Skeletal muscle tissue (tissue), 4 donors: Measurements from ENCODE around the gene ABCB9. TPM values are rescaled to one million over a fixed set of nuclear protein-coding genes. Genes with fewer than 3 reads are reported as not detected.

Experiments used
- H3K27ac ChIP-seq: one replicate; pipeline ENCODE4 v1.7.0; 2013; ENCODE audit warnings: mild to moderate bottlenecking, low read depth, low read length, inconsistent platforms
- H3K27me3 ChIP-seq, 3 donors: one replicate each; pipeline ENCODE4 v1.7.0; 2013; ENCODE audit warnings: low read length in 3 of 3; ENCODE audit not compliant: control insufficient read depth in 3 of 3, insufficient read depth in 3 of 3
- H3K36me3 ChIP-seq, 3 donors: one replicate each; pipeline ENCODE4 v1.7.0; 2013; ENCODE audit warnings: low read length in 3 of 3; ENCODE audit not compliant: control insufficient read depth in 3 of 3, insufficient read depth in 3 of 3
- H3K4me1 ChIP-seq, 3 donors: one replicate each; pipeline ENCODE4 v1.7.0; 2013; ENCODE audit warnings: low read length in 3 of 3, mild to moderate bottlenecking in 3 of 3; ENCODE audit not compliant: control insufficient read depth in 3 of 3, insufficient read depth in 3 of 3
- H3K4me3 ChIP-seq, 3 donors: one replicate each; pipeline ENCODE4 v1.7.0; 2013; ENCODE audit warnings: low read length in 3 of 3
- H3K9ac ChIP-seq, 3 donors: one replicate each; pipeline ENCODE4 v1.7.0; 2013; ENCODE audit warnings: low read length in 3 of 3, mild to moderate bottlenecking in 3 of 3, moderate library complexity in 2 of 3, low read depth in 1 of 3
- H3K9me3 ChIP-seq, 3 donors: one replicate each; pipeline ENCODE4 v1.7.0; 2013; ENCODE audit warnings: low read length in 3 of 3; ENCODE audit not compliant: control insufficient read depth in 3 of 3
- total RNA-seq: library from RNA; depleted of rRNA; stranded (reverse); fragments of >200 nt; gene quantifications from one replicate; pipeline ENCODE4 v1.2.3, GENCODE V29; 2014
- donor health status: Osteomylitis.

The ABCB9 gene
- total RNA-seq, 1 donor from 2014 or later, result 2.6 TPM

DNA sequence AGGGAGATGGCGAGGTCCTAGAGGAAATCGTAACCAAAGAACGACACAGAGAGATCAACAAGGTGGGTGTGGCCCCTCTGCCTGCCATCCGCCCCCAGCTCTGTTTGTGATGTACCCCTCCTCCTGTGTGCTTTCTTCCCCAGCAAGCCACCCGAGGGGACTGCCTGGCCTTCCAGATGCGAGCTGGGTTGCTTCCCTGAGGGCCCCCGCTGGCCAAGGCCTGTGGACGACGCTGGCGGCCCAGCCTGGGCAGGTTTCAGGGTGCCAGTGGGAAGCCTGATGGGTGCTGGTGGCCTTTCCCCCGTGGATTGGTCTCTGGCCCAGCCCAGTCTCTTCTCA lies 16.2 kb upstream of the ABCB9 start:
- H3K27me3 ChIP-seq, result no peaks in the 10 kb centered on the region
- peaks cover 22 to 34% (median 27%) of the 10 kb centered on the region in 3 donors for H3K36me3 ChIP-seq
- peak overlapping the region in 2 of 3 donors; percentile 22 to 92 for H3K4me3 ChIP-seq
- peak overlapping the region; percentile 32 to 94 (median 68) for H3K9ac ChIP-seq
- H3K4me1 ChIP-seq, result peaks cover 61 to 74% (median 63%) of the 10 kb centered on the region in 3 donors
- H3K9me3 ChIP-seq, result no peaks in the 10 kb centered on the region
- H3K27ac ChIP-seq, result no peak overlapping the region

DNA sequence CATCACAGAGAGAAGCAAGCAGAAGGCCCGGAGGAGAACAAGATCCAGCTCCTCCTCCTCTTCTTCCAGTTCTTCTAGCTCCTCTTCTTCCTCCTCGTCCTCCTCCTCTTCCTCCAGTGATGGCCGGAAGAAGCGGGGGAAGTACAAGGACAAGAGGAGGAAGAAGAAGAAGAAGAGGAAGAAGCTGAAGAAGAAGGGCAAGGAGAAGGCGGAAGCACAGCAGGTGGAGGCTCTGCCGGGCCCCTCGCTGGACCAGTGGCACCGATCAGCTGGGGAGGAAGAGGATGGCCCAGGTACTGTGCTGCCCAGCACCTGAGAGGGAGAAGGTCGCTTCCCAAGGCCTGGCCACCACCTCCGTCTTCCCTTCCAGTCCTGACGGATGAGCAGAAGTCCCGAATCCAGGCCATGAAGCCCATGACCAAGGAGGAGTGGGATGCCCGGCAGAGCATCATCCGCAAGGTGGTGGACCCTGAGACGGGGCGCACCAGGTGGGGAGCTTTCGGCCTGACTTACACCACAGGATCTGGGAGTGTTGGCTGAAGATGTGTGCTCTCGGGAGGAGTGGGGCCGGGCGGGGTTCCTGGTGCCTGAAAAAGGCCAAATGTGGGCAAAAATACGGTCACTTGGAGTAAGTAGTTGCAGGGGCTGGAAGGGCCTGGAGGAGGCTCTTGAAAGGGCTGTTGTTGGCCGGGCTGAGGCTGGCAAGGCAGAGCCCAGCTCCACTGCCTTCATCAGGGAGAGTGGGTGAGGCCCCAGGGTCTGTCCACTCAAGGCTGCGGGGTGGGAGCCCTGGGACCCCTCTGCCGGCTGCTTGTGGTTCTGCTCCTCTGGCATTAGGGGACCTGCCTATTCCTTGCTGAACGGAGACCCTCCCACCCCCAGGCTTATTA lies 15.6 kb upstream of the ABCB9 start:
- H3K9me3 ChIP-seq, result no peaks in the 10 kb centered on the region
- peak overlapping the region; percentile 80 for H3K27ac ChIP-seq
- no peaks in the 10 kb centered on the region for H3K27me3 ChIP-seq
- H3K4me1 ChIP-seq, result peaks cover 67 to 80% (median 69%) of the 10 kb centered on the region in 3 donors
- H3K9ac ChIP-seq, result peak overlapping the region; percentile 83 to 94 (median 94)
- H3K36me3 ChIP-seq, result peaks cover 18 to 31% (median 23%) of the 10 kb centered on the region in 3 donors
- H3K4me3 ChIP-seq, result peak overlapping the region; percentile 92 to 95 (median 92)

DNA sequence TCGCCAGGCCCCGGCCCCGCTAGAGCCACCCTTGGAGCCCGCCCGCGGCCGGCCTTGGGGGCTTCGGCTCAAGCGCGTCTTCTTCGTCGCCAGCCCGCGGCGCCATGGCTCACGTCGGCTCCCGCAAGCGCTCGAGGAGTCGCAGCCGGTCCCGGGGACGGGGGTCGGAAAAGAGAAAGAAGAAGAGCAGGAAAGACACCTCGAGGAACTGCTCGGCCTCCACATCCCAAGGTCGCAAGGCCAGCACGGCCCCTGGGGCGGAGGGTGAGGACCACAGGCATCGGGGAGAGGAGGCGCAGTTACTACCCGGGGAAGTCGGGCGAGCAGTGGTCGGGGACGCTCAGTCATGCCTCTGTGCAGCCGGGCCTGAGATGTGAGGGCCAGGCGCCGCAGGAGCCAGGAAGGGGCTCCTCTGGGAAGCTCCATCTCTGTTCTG lies 14.8 kb upstream of the ABCB9 start:
- Histone ChIP-seq H3K9ac (peak overlapping the region; percentile 83 to 94 (median 94)), H3K4me3 (peak overlapping the region; percentile 92 to 95 (median 92)), H3K27ac (peak overlapping the region; percentile 80), H3K4me1 (peaks cover 75 to 88% (median 77%) of the 10 kb centered on the region in 3 donors), H3K36me3 (peaks cover 15 to 32% (median 21%) of the 10 kb centered on the region in 3 donors), H3K9me3 (no peaks in the 10 kb centered on the region), H3K27me3 (no peaks in the 10 kb centered on the region)

DNA sequence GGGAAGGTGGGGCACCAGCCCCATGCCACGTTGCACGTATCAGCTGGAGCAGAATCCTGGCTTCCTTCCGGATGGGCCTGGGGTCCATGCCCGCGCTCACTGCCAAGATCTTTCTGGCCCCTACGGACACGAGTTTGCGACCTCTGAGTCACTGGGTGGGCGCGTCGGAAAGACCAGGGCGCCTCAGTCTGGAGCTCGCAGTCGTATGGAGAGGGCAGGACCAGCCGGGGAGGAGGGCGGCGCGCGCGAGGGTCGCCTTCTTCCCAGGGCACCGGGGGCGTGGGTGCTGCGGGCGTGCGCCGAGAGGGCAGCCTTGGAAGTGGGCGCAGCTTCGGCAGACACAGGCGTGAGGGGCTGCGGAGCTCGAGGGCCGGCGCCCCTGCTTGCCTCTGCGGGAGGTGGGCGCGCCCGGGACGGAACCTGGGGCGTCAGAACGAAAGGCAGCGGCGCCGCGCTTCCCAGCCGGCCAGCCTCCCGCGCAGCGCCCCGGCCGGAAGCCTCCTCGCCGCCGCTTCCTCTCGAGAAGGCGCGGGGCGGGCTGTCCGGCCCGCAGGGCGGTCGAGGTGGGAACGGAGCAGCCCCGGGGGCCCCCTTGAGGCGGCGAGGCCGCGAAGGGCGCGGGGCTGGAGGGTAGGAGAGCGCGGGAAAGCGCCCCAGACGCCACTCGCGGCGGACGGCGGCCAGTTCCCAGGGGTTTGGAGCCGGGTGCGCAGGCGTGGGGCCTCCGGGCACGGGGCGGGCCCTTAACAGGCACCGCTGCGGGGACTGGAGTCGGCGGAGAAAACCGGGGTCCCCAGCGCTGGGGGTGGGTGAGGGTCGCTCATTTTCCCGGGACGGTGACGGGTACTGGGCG lies 14.1 kb upstream of the ABCB9 start, which contains the start of gene ARL6IP4:
Gene ARL6IP4 (plus strand): TSS at position 499 of the 853 bp plus-strand sequence. CDS start 459 bp downstream, outside the sequence.
- Histone ChIP-seq H3K9ac (peak within 1 kb of the TSS; percentile 83 to 94 (median 94)), H3K27me3 (no peaks in the 10 kb centered on the region), H3K9me3 (no peaks in the 10 kb centered on the region), H3K27ac (peak within 1 kb of the TSS; percentile 80), H3K4me3 (peak within 1 kb of the TSS; percentile 92 to 95 (median 92)), H3K4me1 (peaks cover 80 to 92% (median 83%) of the 10 kb centered on the region in 3 donors), H3K36me3 (peaks cover 15 to 28% (median 21%) of the 10 kb centered on the region in 3 donors)

DNA sequence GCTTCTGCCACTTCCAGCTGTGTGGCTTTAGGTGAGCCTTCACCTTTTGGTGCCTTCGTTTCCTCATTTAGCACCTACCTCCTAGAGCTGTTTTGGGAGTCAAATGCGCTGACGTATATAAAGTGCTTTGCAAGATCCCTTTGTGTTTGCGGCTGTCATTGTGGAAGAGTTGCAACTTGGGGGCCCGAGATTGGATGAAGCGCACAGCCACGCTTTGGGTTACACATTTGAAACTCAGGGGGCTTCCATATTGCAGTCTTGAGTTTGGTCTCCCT lies 13.6 kb upstream of the ABCB9 start:
- Histone ChIP-seq H3K4me1 (peaks cover 78 to 90% (median 79%) of the 10 kb centered on the region in 3 donors), H3K36me3 (peaks cover 15 to 26% (median 21%) of the 10 kb centered on the region in 3 donors), H3K4me3 (peak overlapping the region; percentile 92 to 95 (median 92)), H3K9ac (peak overlapping the region; percentile 83 to 94 (median 94)), H3K9me3 (no peaks in the 10 kb centered on the region), H3K27ac (peak overlapping the region; percentile 80), H3K27me3 (no peaks in the 10 kb centered on the region)

DNA sequence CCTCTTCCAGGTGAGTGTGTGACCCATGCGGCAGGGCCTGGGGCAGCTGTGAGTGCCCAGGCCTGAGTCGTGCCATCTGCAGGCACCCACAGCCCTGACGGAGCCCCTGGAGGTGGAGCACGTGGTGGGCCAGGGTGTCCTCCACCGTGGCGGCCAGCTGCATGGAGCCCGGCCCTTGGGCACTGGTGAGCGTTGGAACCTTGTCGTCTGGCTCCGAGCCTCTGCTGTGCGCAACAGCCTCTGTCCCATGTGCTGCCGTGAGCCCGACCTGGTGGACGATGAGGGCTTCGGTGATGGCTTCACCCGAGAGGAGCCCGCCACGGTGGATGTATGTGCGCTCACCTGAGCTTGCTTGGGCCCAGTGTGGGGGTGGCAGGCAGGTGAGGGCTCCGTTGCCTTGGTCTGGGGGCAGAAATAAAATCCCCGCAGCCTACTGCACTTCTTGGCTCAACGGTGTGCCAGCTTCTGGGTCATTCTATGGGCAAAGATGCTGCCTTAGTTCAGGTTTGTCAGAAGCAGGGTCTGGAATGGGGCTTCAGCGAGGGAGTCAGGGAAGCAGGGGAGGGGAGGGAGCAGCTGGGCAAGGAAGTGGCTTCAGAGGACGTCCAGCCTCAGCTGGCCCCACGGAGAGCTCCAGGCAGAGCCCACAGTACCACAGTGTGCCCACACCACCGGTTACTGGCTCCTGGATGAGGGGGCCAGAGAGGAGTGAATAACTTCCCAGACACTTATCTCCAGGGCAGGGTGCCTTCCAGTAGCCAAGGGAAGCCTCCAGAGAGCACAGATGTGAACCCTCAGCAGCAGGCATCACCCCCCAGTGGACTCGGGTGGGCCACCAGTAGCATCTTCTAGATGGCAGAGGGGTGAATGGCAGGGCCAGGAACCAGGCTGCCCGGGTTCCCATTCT lies 13.0 kb upstream of the ABCB9 start:
- Histone ChIP-seq H3K9ac (peak overlapping the region; percentile 83 to 94 (median 94)), H3K36me3 (peaks cover 15 to 26% (median 21%) of the 10 kb centered on the region in 3 donors), H3K4me3 (peak overlapping the region; percentile 92 to 95 (median 92)), H3K27me3 (no peaks in the 10 kb centered on the region), H3K4me1 (peaks cover 73 to 86% (median 74%) of the 10 kb centered on the region in 3 donors), H3K27ac (no peak overlapping the region), H3K9me3 (no peaks in the 10 kb centered on the region)

DNA sequence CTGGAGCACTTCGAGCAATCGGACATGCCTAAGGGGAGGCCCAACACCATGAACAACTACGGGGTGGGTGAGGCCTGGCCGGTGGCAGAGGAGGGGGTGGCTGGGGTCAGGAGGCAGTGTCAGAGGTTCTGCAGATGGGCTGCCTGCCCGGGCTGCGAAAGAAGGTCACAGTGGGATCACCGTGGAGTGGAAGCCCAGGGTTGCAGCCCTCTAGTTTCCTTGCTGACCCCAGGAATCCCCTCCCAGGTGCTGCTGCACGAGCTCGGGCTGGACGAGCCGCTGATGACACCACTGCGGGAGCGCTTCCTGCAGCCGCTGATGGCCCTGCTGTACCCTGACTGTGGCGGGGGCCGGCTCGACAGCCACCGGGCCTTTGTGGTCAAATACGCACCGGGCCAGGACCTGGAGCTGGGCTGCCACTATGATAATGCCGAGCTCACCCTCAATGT lies 12.3 kb upstream of the ABCB9 start:
- H3K4me1 ChIP-seq, result peaks cover 70 to 85% (median 72%) of the 10 kb centered on the region in 3 donors
- H3K27me3 ChIP-seq, result no peaks in the 10 kb centered on the region
- H3K9me3 ChIP-seq, result no peaks in the 10 kb centered on the region
- no peak overlapping the region for H3K27ac ChIP-seq
- H3K4me3 ChIP-seq, result no peak overlapping the region
- H3K9ac ChIP-seq, result peak overlapping the region in 1 of 3 donors; percentile 45
- H3K36me3 ChIP-seq, result peaks cover 15 to 26% (median 21%) of the 10 kb centered on the region in 3 donors

DNA sequence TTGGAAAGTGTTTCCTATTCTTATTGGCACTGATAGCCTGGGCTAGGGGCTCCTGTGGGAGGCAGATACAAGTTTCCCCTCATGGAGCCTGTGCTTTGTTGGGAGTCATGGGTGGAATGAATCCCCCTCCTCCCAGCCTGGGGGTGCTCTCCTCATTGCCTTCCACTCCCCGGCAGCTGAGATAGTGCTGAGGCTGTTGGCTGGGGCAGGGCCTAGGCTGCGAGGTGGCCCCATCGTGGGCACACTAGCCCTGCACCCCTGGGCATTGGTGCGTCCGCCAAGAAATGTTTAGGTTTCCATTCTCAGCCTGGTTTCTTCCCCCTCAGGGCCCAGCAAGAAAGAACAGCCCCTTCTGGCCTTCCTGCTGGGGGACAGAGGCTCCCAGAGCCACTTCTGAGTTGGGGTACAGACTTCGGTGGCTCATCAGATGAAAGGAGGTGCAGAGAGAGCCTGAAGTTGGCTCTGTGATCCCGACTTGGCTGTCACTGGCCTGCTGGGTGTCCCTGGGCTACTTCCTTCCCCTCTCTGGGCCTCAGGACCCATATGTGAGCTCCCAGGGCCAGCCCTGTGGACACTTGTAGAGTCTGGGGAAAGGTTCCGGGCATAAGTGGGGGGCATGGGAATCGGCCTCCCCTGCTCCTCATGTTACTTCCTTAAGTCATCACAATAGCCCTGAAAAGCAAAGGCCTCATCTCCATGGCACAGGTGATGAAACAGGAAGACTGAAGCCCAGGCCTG lies 11.6 kb upstream of the ABCB9 start:
- H3K4me1 ChIP-seq, result peaks cover 65 to 79% (median 65%) of the 10 kb centered on the region in 3 donors
- H3K9ac ChIP-seq, result peak overlapping the region in 1 of 3 donors; percentile 45
- peaks cover 9 to 19% (median 15%) of the 10 kb centered on the region in 3 donors for H3K36me3 ChIP-seq
- no peak overlapping the region for H3K27ac ChIP-seq
- no peaks in the 10 kb centered on the region for H3K27me3 ChIP-seq
- no peak overlapping the region for H3K4me3 ChIP-seq
- no peaks in the 10 kb centered on the region for H3K9me3 ChIP-seq
